Osteocyte (in vitro differentiated cells): ENCODE data around the gene KLHL41. TPM values are rescaled to one million over a fixed set of nuclear protein-coding genes. Genes with fewer than 3 reads are reported as not detected.

Experiments used
- total RNA-seq: library from RNA; stranded (reverse); gene quantifications from 2 replicates; pipeline ENCODE4 v1.2.1, GENCODE V29; 2021

The KLHL41 gene
- total RNA-seq, 1 donor from 2014 or later: 1.5 TPM

Other genes with a start within 250 kb of the KLHL41 start
- 0.24 TPM in 2 replicates for gene LRP2, start 147.2 kb upstream of the KLHL41 start, total RNA-seq
- gene BBS5, start 30.2 kb upstream of the KLHL41 start, total RNA-seq: 11.1 and 11.6 TPM in 2 replicates
- gene FASTKD1, start 64.2 kb downstream of the KLHL41 start, total RNA-seq: 12.3 and 15.6 TPM in 2 replicates
- 44.3 and 45.9 TPM in 2 replicates for gene PPIG, start 74.6 kb downstream of the KLHL41 start, total RNA-seq
- 0.94 TPM in 1 of 2 replicates, not detected in the other for gene CFAP210, start 184.7 kb downstream of the KLHL41 start, total RNA-seq
- gene PHOSPHO2, start 184.8 kb downstream of the KLHL41 start, total RNA-seq: 4.8 and 5.3 TPM in 2 replicates
- gene KLHL23, start 224.1 kb downstream of the KLHL41 start, total RNA-seq: 7.1 and 7.9 TPM in 2 replicates